Nasal cavity respiratory epithelium epithelial cell of viscerocranial mucosa (primary cell): ENCODE data around the gene CLEC19A. TPM values are rescaled to one million over a fixed set of nuclear protein-coding genes. Genes with fewer than 3 reads are reported as not detected.

Source experiments
- total RNA-seq: library from RNA; depleted of rRNA; stranded (reverse); fragments of >200 nt; gene quantifications from 2 replicates; pipeline ENCODE4 v1.2.3, GENCODE V29; 2014

CLEC19A gene
- not detected in 2 replicates for total RNA-seq

DNA sequence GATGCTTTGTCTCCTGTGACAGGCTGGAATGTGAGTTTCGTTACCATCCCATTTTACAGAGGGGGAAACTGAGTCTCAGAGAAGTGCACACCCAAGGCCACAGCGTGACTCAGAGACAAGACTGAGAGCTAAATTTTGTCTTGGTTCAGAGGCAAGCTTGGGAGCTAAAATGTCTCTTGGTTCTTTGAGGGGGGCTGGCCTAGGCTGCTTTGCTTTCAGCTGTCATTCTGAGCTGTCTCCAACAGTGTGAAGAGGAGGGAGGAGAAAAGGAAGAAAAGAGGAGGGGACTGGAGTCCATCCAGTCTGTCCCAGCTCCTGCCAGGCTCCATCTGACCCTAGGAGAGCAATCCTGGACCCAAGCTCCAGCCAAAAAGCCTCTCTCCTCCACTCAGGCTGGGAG, at the start of gene CLEC19A:
Gene CLEC19A (plus strand): TSS at position 301 of the 400 bp plus-strand sequence. CDS start 121 bp downstream, outside the sequence.

Other genes with a start within 250 kb of the CLEC19A start
- gene COQ7, start 218.1 kb upstream of the CLEC19A start, total RNA-seq: 17.1 and 25.1 TPM in 2 replicates
- gene ITPRIPL2, start 171.8 kb upstream of the CLEC19A start, total RNA-seq: 18.5 and 43.1 TPM in 2 replicates
- 0.34 and 3.3 TPM in 2 replicates for gene SYT17, start 117.5 kb upstream of the CLEC19A start, total RNA-seq
- gene TMC5, start 132.2 kb downstream of the CLEC19A start, total RNA-seq: 0.34 and 2.3 TPM in 2 replicates
- 104 and 107 TPM in 2 replicates for gene GDE1, start 236.4 kb downstream of the CLEC19A start, total RNA-seq
- 9.9 and 12.0 TPM in 2 replicates for gene CCP110, start 238.2 kb downstream of the CLEC19A start, total RNA-seq